ENCODE results near the gene HSD17B11.
"Not testable (repeated sequence)": the region's sequence is repeated elsewhere in the genome, so short reads cannot be mapped to it uniquely, and the experiment has no call there.

HSD17B11 gene

GRCh38 chr4:87322754-87323153, 68.2 kb downstream of the HSD17B11 start, which contains the start of gene HSD17B13:
Gene HSD17B13 (minus strand): TSS chr4:87322882. CDS start chr4:87322841, 41 bp downstream.
- Mint-ChIP-seq H3K4me1 (no peaks in the 10 kb centered on the region), H3K4me3 (no peak within 1 kb of the TSS), H3K9me3 (no peaks in the 10 kb centered on the region), H3K36me3 (no peaks in the 10 kb centered on the region), H3K27me3 (no peaks in the 10 kb centered on the region), H3K27ac (no peak within 1 kb of the TSS)
- CTCF ChIA-PET, result no interaction called here
- DNase-seq, result no peak

- no peak overlapping the region for H3K4me3 Mint-ChIP-seq
- CTCF ChIA-PET, result no interaction called here
- H3K36me3 Mint-ChIP-seq, result no peaks in the 10 kb centered on the region
- H3K4me1 Mint-ChIP-seq, result no peaks in the 10 kb centered on the region
- H3K9me3 Mint-ChIP-seq, result no peaks in the 10 kb centered on the region
- no peak overlapping the region for H3K27ac Mint-ChIP-seq
- no peak for DNase-seq
- no peaks in the 10 kb centered on the region for H3K27me3 Mint-ChIP-seq
These were observed 69.1 kb downstream of the HSD17B11 start for GRCh38 chr4:87321888-87322287.

- DNase-seq, result no peak
These were observed 73.5 kb downstream of the HSD17B11 start for GRCh38 chr4:87317527-87317926.

GRCh38 chr4:87316961-87317360, 74.0 kb downstream of the HSD17B11 start:
- H3K27me3 Mint-ChIP-seq, result no peaks in the 10 kb centered on the region
- DNase-seq, result no peak
- CTCF ChIA-PET, result no interaction called here

More at GRCh38 chr4:87317527-87317926, 73.5 kb downstream of the HSD17B11 start:
- Mint-ChIP-seq H3K27ac (no peak overlapping the region), H3K9me3 (no peaks in the 10 kb centered on the region), H3K36me3 (no peaks in the 10 kb centered on the region), H3K4me3 (no peak overlapping the region), H3K27me3 (no peaks in the 10 kb centered on the region), H3K4me1 (no peaks in the 10 kb centered on the region)
- CTCF ChIA-PET, result no interaction called here

GRCh38 chr4:87315000-87315399, 76.0 kb downstream of the HSD17B11 start:
- CTCF ChIA-PET, H3K36me3 Mint-ChIP-seq, H3K27ac Mint-ChIP-seq, DNase-seq, H3K4me3 Mint-ChIP-seq, H3K27me3 Mint-ChIP-seq, H3K9me3 Mint-ChIP-seq, H3K4me1 Mint-ChIP-seq: not testable (repeated sequence)

More at GRCh38 chr4:87316961-87317360, 74.0 kb downstream of the HSD17B11 start:
- Mint-ChIP-seq H3K27ac (no peak overlapping the region), H3K9me3 (no peaks in the 10 kb centered on the region), H3K4me3 (no peak overlapping the region), H3K36me3 (no peaks in the 10 kb centered on the region), H3K4me1 (no peaks in the 10 kb centered on the region)

- H3K36me3 Mint-ChIP-seq, result no peaks in the 10 kb centered on the region
- no peak for DNase-seq
- CTCF ChIA-PET, result no interaction called here
- no peaks in the 10 kb centered on the region for H3K9me3 Mint-ChIP-seq
- no peaks in the 10 kb centered on the region for H3K4me1 Mint-ChIP-seq
- H3K27ac Mint-ChIP-seq, result no peak overlapping the region
- no peaks in the 10 kb centered on the region for H3K27me3 Mint-ChIP-seq
- H3K4me3 Mint-ChIP-seq, result no peak overlapping the region
These were observed 77.2 kb downstream of the HSD17B11 start for GRCh38 chr4:87313756-87314155.

- Mint-ChIP-seq H3K27me3 (no peaks in the 10 kb centered on the region), H3K9me3 (no peaks in the 10 kb centered on the region), H3K4me1 (no peaks in the 10 kb centered on the region), H3K4me3 (no peak overlapping the region), H3K27ac (no peak overlapping the region), H3K36me3 (no peaks in the 10 kb centered on the region)
- DNase-seq, result no peak
- CTCF ChIA-PET, result no interaction called here
These were observed 79.3 kb downstream of the HSD17B11 start for GRCh38 chr4:87311684-87312083.

GRCh38 chr4:87310691-87311335, 80.2 kb downstream of the HSD17B11 start:
- Mint-ChIP-seq H3K9me3 (no peaks in the 10 kb centered on the region), H3K36me3 (no peaks in the 10 kb centered on the region), H3K4me1 (no peaks in the 10 kb centered on the region), H3K27ac (no peak overlapping the region), H3K4me3 (no peak overlapping the region), H3K27me3 (no peaks in the 10 kb centered on the region)
- CTCF ChIA-PET, result no interaction called here
- no peak for DNase-seq

GRCh38 chr4:87309625-87310024, 81.4 kb downstream of the HSD17B11 start:
- no peaks in the 10 kb centered on the region for H3K4me1 Mint-ChIP-seq
- DNase-seq, result no peak
- CTCF ChIA-PET, result no interaction called here
- H3K27me3 Mint-ChIP-seq, result no peaks in the 10 kb centered on the region
- no peak overlapping the region for H3K27ac Mint-ChIP-seq
- H3K4me3 Mint-ChIP-seq, result no peak overlapping the region
- no peaks in the 10 kb centered on the region for H3K36me3 Mint-ChIP-seq
- H3K9me3 Mint-ChIP-seq, result no peaks in the 10 kb centered on the region

- no peak overlapping the region for H3K27ac Mint-ChIP-seq
- no peak for DNase-seq
- no peaks in the 10 kb centered on the region for H3K27me3 Mint-ChIP-seq
- no peaks in the 10 kb centered on the region for H3K36me3 Mint-ChIP-seq
- H3K9me3 Mint-ChIP-seq, result no peaks in the 10 kb centered on the region
- CTCF ChIA-PET, result no interaction called here
- H3K4me1 Mint-ChIP-seq, result no peaks in the 10 kb centered on the region
- no peak overlapping the region for H3K4me3 Mint-ChIP-seq
These were observed 84.9 kb downstream of the HSD17B11 start for GRCh38 chr4:87306056-87306455.

GRCh38 chr4:87305562-87305961, 85.4 kb downstream of the HSD17B11 start:
- Mint-ChIP-seq H3K4me1 (no peaks in the 10 kb centered on the region), H3K27me3 (no peaks in the 10 kb centered on the region), H3K27ac (no peak overlapping the region), H3K36me3 (no peaks in the 10 kb centered on the region), H3K9me3 (no peaks in the 10 kb centered on the region), H3K4me3 (no peak overlapping the region)
- CTCF ChIA-PET, result no interaction called here
- DNase-seq, result no peak

- Mint-ChIP-seq H3K4me1 (no peaks in the 10 kb centered on the region), H3K4me3 (no peak overlapping the region), H3K27me3 (no peaks in the 10 kb centered on the region), H3K36me3 (no peaks in the 10 kb centered on the region), H3K9me3 (no peaks in the 10 kb centered on the region), H3K27ac (no peak overlapping the region)
- no peak for DNase-seq
- CTCF ChIA-PET, result no interaction called here
These were observed 86.1 kb downstream of the HSD17B11 start for GRCh38 chr4:87304745-87305432.

GRCh38 chr4:87299898-87300297, 91.1 kb downstream of the HSD17B11 start:
- no peak overlapping the region for H3K27ac Mint-ChIP-seq
- no peaks in the 10 kb centered on the region for H3K4me1 Mint-ChIP-seq
- CTCF ChIA-PET, result no interaction called here
- no peaks in the 10 kb centered on the region for H3K36me3 Mint-ChIP-seq
- no peaks in the 10 kb centered on the region for H3K9me3 Mint-ChIP-seq
- H3K27me3 Mint-ChIP-seq, result no peaks in the 10 kb centered on the region
- H3K4me3 Mint-ChIP-seq, result no peak overlapping the region
- no peak for DNase-seq

- Mint-ChIP-seq H3K27ac (no peak overlapping the region), H3K4me3 (no peak overlapping the region)
These were observed 92.6 kb downstream of the HSD17B11 start for GRCh38 chr4:87298362-87298761.

GRCh38 chr4:87294911-87295310, 96.1 kb downstream of the HSD17B11 start:
- not testable (repeated sequence) for H3K27ac Mint-ChIP-seq, H3K4me1 Mint-ChIP-seq, H3K36me3 Mint-ChIP-seq, H3K4me3 Mint-ChIP-seq, H3K9me3 Mint-ChIP-seq, DNase-seq, H3K27me3 Mint-ChIP-seq
- CTCF ChIA-PET, result interaction anchor here (0.7 kb wide), 1 partner anchor 390 kb away, joined by 3 read pairs; no protein-coding TSS in a partner anchor

More at GRCh38 chr4:87298362-87298761, 92.6 kb downstream of the HSD17B11 start:
- Mint-ChIP-seq H3K9me3 (peaks cover 5% of the 10 kb centered on the region), H3K27me3 (no peaks in the 10 kb centered on the region), H3K36me3 (no peaks in the 10 kb centered on the region), H3K4me1 (no peaks in the 10 kb centered on the region)
- CTCF ChIA-PET, result no interaction called here
- no peak for DNase-seq
